PC-3 (cell line): ENCODE results near the gene CHEK1.

ENCODE experiments used
- CTCF ChIP-seq: fragments of 300-600 bp; sonication (generic); conservative IDR thresholded peaks from 2 replicates; pipeline ENCODE4 v1.5.1; 2017; ENCODE audit warnings: antibody characterized with exemption, low read depth, mild to moderate bottlenecking, low read length
- EZH2phosphoT487 ChIP-seq: fragments of 300-600 bp; sonication (generic); IDR thresholded peaks from 2 replicates; pipeline ENCODE4 v1.6.1; 2018; ENCODE audit warnings: mild to moderate bottlenecking, antibody characterized with exemption, low read length, borderline replicate concordance

GRCh38 chr11:125605417-125605816 lies 19.5 kb upstream of the CHEK1 start:
- TF ChIP-seq CTCF (no peak), EZH2phosphoT487 (no peak)
